ENCODE measurements around the gene METTL8. TPM values are rescaled to one million over a fixed set of nuclear protein-coding genes. Genes with fewer than 3 reads are reported as not detected.
"Not testable (repeated sequence)": the region's sequence is repeated elsewhere in the genome, so short reads cannot be mapped to it uniquely, and the experiment has no call there.

The METTL8 gene
- total RNA-seq, 1 donor from 2014 or later, result 27.1 TPM

GRCh38 chr2:171402906-171403580, 30.7 kb downstream of the METTL8 start:
- DNase-seq (ENCODE audit: low spot score), result no peak

GRCh38 chr2:171401947-171402346, 31.8 kb downstream of the METTL8 start:
- DNase-seq (ENCODE audit: low spot score), result no peak

GRCh38 chr2:171400395-171400794, 33.4 kb downstream of the METTL8 start:
- DNase-seq (ENCODE audit: low spot score), result no peak

GRCh38 chr2:171399292-171399691, 34.5 kb downstream of the METTL8 start:
- no peak for DNase-seq (ENCODE audit: low spot score)

GRCh38 chr2:171394164-171394740, 39.5 kb downstream of the METTL8 start:
- DNase-seq (ENCODE audit: low spot score), result no peak

- DNase-seq (ENCODE audit: low spot score), result no peak
Measured at GRCh38 chr2:171393487-171393886, 40.3 kb downstream of the METTL8 start.

- no peak for DNase-seq (ENCODE audit: low spot score)
Measured at GRCh38 chr2:171391532-171391931, 42.3 kb downstream of the METTL8 start.

- no peak for DNase-seq (ENCODE audit: low spot score)
Measured at GRCh38 chr2:171390941-171391516, 42.8 kb downstream of the METTL8 start.

GRCh38 chr2:171389780-171390179, 44.0 kb downstream of the METTL8 start:
- no peak for DNase-seq (ENCODE audit: low spot score)

- no peak for DNase-seq (ENCODE audit: low spot score)
Measured at GRCh38 chr2:171389325-171389724, 44.5 kb downstream of the METTL8 start.

GRCh38 chr2:171387052-171387451, 46.7 kb downstream of the METTL8 start:
- DNase-seq (ENCODE audit: low spot score), result no peak

- DNase-seq (ENCODE audit: low spot score), result no peak
Measured at GRCh38 chr2:171386627-171387026, 47.2 kb downstream of the METTL8 start.

- DNase-seq (ENCODE audit: low spot score), result no peak
Measured at GRCh38 chr2:171383134-171383533, 50.7 kb downstream of the METTL8 start.

GRCh38 chr2:171382175-171382574, 51.6 kb downstream of the METTL8 start:
- DNase-seq (ENCODE audit: low spot score), result not testable (repeated sequence)

- not testable (repeated sequence) for DNase-seq (ENCODE audit: low spot score)
Measured at GRCh38 chr2:171377852-171378251, 55.9 kb downstream of the METTL8 start.

GRCh38 chr2:171367692-171368091, 66.1 kb downstream of the METTL8 start:
- DNase-seq (ENCODE audit: low spot score), result no peak

GRCh38 chr2:171365778-171366177, 68.0 kb downstream of the METTL8 start:
- no peak for DNase-seq (ENCODE audit: low spot score)

- no peak for DNase-seq (ENCODE audit: low spot score)
Measured at GRCh38 chr2:171365232-171365631, 68.6 kb downstream of the METTL8 start.

- no peak for DNase-seq (ENCODE audit: low spot score)
Measured at GRCh38 chr2:171362396-171362795, 71.4 kb downstream of the METTL8 start.

GRCh38 chr2:171360905-171361304, 72.9 kb downstream of the METTL8 start:
- no peak for DNase-seq (ENCODE audit: low spot score)

- not testable (repeated sequence) for DNase-seq (ENCODE audit: low spot score)
Measured at GRCh38 chr2:171353746-171354145, 80.0 kb downstream of the METTL8 start.

- no peak for DNase-seq (ENCODE audit: low spot score)
Measured at GRCh38 chr2:171348056-171348455, 85.7 kb downstream of the METTL8 start.

- DNase-seq (ENCODE audit: low spot score), result no peak
Measured at GRCh38 chr2:171347591-171348032, 86.2 kb downstream of the METTL8 start.

All from mesenteric fat pad (tissue), 1 donor.